Stimulated activated CD4-positive, alpha-beta T cell treated with anti-CD3 and anti-CD28 coated beads, Interleukin-1b, Interleukin-23, amount 100 ng/mL, for 4 hours (primary cell): Measurements from ENCODE around the gene SUDS3.

Experiments
- DNase-seq, 2 donors: peaks; one replicate each; pipeline ENCODE4 v3.0.0-alpha.2; 2020; ENCODE audit warnings: low read depth in 2 of 2

The SUDS3 gene

GRCh38 chr12:118356809-118357256 lies 19.5 kb upstream of the SUDS3 start:
- no peak for DNase-seq

DNA sequence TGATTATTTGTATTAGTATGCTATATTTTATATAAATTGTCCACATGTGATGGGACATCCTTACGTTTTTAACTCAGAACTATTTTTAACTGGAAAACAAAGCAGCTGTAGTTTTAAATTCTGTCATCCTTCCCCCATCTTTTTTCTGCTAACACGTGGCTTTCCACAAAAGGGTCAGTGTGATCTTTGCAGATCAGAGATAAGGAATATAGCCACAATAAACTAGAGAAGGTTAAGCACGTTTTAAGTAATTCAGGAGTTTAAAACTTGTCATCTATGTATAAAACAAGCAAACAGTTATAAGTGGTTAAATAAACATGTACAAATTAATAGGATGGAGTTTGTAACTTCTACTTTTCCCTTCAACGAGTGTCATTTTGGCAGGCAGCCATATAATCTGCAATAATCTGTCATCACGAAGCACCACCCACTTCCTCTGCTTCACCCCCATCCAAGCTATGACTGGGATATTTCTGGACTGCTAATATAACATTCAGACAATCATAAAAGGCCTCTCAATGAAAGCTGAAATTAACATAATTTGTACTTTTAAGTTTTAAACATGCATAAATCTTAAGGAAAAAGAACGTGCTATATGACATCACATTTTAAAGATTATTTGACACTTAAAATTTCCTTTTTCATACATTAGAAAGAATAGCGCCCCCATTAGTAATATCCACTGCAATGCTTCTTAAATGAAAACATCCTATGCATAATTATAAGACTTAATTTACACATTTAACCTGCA lies 18.9 kb upstream of the SUDS3 start:
- DNase-seq = no peak

DNA sequence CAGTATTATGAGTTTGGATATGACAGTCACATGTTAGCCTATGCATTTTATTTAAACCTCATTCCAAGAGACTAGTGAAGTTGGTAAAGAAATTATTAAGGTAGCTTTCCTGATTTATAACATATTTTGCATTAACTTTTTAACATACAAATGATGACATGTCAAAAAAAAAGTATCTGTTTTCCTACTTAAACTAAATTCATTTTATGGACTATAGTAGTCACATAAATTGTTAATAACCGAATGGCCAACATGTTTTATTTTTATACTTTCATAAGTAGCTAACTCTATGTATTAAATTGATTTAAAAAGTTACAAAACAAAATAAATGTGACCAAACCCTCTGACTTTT lies 18.4 kb upstream of the SUDS3 start:
- no peak for DNase-seq

DNA sequence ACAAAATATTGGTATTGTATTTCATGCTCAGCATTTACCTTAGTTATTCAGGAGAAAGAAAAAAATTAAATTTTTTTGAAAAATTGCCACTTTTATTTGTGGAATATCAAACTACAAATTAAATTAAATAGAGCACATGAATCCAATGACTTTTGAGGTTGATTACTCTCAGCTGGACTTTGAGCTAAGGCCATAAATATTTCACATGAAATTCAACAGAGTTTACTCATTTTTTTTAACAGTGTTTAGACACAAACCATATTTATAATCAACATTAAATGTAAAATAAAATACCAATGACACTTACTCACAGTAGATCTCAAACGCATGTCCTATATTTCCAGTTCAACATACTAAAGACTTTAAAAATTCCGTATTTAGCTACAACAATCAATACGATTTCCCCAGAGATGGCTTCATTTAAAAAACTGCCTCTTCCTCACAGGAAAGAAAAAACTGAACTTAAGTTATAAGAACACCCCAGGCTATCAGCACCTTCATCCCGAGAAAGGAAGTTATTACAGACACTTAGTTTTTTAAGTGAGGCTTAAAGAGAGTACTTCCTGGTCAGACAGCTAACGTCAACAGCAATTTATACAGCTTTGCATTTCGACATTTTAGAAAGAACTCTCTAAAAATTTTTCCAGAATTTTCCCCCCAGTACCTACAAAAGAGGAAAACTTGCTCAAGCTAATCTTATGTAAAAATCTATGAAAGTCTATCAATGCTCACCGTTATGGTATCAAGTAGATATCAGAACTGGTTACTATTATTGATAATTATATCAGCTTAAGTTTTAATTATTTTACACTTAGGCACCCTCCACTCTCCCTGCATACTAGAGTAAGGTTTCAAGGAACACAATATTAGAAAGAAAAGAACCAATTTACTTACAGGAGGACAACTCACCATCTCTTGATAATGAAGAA lies 17.5 kb upstream of the SUDS3 start:
- no peak for DNase-seq

DNA sequence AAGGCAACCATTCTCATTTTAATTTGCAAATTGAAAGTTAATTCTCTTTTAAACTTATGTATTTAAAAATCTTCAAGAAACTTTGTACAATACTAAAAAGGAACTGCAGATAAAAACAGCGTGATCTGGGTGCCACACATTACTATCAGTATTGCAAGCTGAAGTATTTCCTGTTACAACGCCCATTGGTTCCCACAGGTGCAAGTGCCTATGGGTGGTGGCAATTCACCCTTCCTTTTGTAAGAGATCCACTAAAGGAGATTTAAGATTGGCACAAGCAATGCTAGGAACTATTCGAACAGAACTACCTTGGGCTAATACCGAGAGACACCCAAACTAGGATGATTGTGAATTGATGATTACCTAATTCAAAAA lies 16.8 kb upstream of the SUDS3 start:
- DNase-seq = no peak

DNA sequence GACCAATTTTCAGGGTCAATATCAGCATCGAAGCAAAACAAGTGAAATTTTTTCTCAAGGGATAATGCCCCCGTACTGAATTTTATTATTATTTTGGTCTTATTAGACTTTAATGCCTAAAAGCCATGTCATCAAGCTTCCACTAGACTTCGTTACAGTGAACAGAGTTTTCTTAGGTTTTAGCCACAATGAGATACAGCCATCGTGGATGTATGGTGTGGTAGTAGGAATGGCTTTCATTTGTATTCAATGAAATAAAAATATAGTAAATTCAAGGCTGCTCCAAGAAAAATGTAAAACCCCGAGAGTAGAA lies 15.3 kb upstream of the SUDS3 start:
- no peak for DNase-seq

DNA sequence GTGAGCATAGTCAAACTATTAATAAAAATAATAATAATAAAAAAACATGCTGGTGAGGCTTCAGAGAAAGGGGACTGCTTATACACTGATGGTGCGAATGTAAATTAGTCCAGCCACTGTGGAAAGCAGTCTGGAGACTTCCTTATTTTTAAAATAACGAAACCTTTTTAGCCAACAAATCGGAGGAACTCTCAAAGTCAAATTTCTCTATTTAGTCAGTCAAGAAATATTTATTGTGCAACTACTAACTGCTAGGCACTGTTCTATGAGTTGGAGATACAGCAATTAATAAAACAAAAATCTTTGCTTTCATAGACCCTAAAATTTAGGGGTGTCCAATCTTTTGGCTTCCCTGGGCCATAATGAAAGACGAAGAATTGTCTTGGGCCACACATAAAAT lies 14.5 kb upstream of the SUDS3 start:
- DNase-seq = no peak

DNA sequence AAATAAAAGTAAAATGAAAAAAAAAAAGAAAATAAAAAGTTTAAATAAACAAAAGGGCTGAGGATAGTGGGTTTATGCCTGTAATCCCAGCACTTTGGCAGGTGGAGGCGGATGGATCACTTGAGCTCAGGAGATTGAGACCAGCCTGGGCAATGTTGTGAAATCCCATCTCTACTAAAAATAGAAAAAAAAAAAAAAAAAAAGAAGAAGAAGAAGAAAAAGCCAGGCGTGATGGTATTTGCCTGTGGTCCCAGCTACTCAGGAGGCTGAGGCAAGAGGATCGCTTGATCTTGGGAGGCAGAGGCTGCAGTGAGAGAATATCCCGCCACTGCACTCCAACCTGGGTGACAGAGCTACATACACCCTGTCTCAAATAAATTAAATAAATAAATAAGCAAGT lies 7.5 kb upstream of the SUDS3 start:
- DNase-seq = no peak

GRCh38 chr12:118370601-118371000 lies 5.8 kb upstream of the SUDS3 start:
- no peak for DNase-seq

GRCh38 chr12:118371321-118372282 lies 4.8 kb upstream of the SUDS3 start:
- DNase-seq = no peak

DNA sequence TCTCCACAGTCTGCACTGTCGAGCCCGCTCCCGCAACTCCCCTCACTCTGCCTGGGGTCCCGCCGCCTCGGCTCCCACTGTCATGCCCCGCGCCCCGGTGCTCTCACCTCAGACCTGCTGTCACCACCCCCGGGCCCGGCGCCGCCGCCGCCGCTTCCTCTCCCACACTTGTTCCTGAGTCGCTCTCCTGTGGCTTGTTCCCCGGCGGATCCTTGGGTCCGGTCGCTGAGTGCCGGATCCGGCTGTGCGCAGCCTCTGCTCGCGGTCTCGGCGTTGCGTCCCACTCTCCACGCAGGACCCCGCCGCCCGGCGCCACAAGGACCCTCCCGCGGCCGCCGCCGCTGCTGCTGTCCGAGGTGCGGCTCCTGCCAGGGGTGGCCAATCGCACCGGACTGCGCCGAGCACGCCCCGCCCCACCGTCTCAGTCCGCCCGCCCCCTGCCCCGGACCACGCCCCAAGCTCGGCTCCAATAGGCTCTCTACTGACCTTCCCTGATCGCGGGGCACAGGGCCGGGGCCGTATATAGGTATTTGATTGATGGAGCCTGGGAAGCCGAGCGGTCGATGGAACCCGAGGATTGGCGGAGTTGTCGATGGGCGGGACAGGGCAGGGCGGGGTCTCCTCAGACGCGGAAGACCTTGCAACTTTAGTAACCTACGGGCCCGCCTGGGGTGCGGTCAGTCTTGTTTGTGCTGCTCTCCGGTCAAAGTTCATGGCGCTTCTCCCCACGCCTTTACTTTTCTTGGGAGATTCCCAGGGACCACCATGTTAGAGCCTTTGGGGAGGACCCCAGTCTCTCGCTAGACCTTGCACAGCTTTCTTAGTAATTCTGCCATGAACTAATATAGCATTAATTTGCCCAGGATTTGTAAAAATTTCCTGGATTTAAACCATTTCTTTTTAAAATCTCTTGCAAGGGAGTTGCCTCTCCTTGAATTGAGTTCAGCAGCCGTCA lies 3.5 kb upstream of the SUDS3 start, which contains the start of gene TAOK3:
Gene TAOK3 (minus strand): TSS at position 367 of the 955 bp plus-strand sequence. CDS start 117,340 bp downstream, outside the sequence.
- DNase-seq = peak; percentile 94 to 96

DNA sequence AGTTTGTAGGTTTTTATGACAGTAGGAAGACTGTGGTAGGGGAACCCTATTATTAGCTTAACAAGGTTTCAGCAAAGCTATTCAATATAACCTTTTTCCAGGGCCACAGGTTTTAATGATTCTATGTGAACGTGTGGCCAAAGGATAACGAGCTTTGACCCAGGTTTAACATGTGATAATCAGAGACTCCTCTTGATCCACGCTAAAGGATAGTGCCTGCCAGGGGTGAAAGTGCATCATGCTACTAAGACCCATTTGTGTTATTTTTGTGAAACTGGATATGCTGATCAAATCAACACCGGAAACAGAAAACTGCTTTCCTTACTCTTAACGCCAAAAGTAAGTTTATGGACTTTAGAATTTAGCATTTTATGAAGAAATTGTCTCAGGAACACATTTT lies 2.7 kb upstream of the SUDS3 start:
- no peak for DNase-seq

DNA sequence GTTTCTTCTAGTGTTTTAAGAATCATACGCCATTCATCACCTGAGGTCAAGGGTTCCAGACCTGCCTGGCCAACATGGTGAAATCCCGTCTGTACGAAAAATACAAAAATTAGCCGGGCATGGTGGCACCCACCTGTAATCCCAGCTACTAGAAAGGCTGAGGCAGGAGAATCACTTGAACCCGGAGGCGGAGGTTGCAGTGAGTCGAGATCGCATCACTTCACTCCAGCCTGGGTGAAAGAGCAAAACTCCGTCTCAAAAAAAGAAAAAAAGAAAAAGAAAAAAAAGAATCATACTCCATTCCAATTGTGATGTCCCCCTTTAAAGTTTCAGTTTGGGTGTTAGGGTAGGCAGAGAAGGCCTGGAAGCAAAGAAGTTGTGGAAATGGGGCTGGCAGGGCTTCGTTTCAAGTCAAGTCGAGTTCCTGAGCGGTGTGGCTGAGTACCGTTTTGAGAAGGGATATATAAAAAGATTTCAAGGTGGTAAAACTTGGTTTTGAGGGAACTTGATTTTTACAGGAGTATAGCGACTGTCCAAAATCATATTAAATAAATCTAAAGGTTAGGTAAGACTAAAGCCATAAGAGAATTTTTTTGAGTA lies 2.1 kb upstream of the SUDS3 start:
- no peak for DNase-seq

GRCh38 chr12:118374909-118375308 lies 1.4 kb upstream of the SUDS3 start:
- DNase-seq = no peak

GRCh38 chr12:118375348-118375747 lies 1.0 kb upstream of the SUDS3 start:
- DNase-seq = no peak

DNA sequence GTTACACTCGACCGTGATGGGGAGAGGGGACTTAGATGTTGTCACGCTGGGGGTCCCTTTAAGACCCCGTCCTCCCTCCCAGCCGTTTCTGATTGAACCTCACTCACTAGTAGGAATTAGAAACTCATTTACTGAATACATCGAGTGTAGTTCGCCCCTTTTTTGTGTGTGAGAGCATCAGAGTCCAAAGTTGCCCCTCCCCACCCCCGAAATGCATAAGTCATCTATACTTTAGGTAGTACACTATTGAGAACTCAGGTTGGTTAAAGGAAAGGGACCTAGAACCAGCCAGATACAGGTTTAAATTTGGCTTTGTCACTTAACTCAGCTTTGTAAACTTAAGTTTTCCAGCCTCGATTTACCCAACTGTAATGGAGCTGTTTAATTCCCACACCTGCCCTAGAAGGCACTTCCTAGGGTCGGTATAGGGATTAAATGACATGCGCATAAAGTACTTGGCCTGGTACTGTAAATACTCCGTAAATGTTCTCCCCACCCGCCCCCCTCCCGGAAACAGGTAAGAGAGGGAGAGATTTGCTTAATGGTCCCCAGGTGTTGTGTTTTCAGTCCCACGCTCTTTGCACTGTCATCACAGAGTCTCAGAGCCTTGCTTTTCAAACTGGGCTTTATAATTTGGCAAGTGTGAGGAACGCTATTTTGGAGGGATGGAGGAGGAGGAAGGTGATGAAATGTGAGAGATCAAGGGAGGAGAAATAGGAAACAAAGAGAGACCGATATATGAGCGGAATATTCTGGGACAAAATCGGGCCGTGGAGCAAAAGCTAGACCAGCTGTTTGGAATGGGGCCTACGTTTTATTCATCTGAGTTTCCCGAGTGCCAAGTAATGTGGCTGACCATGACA lies 897 bp downstream of the SUDS3 start:
- no peak for DNase-seq

- peak; percentile 68 to 76 for DNase-seq
Observed at GRCh38 chr12:118377884-118378470, 1.6 kb downstream of the SUDS3 start.

DNA sequence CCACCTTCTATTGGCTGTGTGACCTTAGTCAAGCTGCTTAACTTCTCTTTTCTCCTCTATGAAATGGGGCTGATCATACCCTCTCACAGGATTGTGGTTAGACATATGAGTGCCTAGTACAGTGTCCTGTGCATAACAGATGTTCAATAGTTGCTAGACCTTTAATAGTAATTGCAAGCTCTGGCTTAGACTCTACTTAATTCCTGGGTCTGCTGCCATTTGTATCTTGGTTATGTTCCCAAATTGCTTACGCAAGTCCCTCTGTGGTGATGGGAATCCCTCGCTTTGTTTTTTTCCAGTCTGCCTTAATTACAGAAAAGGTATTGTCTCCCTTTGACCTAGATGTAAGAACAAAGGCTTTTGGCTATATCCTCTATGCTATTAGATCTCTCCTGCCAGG lies 15.1 kb downstream of the SUDS3 start:
- DNase-seq = no peak

- DNase-seq = no peak
Observed at GRCh38 chr12:118391836-118392235, 15.5 kb downstream of the SUDS3 start.
